MV-4-11 (cell line): ENCODE measurements around the gene DOCK7.
"Not testable (repeated sequence)": the region's sequence is repeated elsewhere in the genome, so short reads cannot be mapped to it uniquely, and the experiment has no call there.

Experiments
- DNase-seq: peaks from one replicate; lab custom pipeline; 2025; lab: John Stamatoyannopoulos, UW

The DOCK7 gene

DNA sequence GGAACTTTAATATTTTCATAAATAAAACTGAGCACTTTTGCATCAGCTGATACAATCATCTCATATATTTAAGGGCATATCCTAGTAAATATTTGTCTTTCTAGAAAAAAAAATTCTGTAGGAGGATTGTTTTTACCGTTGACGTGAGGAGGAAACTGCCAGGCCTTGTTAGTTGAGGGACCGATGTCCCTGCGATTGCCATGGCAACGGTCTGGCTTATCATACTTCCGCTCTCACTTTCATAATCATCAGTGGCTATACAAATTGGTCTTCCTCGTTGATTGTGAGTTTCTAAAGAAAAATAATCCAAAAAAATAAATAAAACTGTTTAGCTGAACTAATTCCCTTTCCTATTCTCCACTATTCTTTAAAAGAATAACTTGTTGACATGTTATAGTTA, 160.2 kb downstream of the DOCK7 start:
- DNase-seq, result peak; percentile 91

DNA sequence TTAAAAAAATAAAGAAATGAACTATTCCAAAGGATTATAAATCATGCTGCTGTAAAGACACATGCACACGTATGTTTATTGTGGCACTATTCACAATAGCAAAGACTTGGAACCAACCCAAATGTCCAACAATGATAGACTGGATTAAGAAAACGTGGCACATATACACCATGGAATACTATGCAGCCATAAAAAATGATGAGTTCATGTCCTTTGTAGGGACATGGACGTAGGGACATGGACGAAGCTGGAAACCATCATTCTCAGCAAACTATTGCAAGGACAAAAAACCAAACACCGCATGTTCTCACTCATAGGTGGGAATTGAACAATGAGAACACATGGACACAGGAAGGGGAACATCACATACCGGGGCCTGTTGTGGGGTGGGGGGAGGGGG, 160.8 kb downstream of the DOCK7 start:
- not testable (repeated sequence) for DNase-seq

DNA sequence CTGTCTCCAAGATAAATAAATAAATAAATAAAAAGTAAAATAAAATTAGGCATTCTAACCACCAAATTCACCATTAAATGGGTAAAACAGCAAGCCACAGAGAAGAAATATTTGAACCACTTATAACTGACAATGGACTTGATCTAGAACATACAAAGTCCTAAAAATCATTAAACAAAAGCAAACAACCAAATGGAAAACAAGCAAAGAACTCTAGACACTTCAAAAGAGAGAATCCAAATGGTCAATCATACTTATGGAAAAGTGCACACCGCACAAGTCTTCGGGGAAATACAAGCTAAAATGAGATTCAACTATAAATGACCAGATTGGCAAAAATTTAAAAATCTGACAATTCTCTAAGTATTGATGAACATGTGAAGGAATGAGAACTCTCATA, 164.3 kb downstream of the DOCK7 start:
- DNase-seq, result no peak

DNA sequence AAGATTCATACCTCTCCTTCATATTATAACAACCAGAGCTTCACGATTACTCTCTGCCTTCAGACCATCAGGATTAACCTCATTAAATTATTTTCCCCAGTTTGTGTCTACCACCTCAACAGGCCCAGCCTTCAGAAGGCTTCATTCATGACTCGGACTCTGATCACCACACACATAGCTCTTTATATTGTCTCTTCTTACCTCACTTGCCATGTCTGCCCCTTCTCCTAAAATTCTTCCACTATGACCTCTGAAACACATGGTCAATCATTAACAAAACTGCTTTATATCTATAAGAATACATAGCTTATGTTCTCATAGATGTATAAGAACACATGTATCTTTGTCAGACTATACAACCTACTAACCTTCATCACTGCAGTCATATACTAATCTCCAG, 171.6 kb downstream of the DOCK7 start:
- DNase-seq, result no peak

DNA sequence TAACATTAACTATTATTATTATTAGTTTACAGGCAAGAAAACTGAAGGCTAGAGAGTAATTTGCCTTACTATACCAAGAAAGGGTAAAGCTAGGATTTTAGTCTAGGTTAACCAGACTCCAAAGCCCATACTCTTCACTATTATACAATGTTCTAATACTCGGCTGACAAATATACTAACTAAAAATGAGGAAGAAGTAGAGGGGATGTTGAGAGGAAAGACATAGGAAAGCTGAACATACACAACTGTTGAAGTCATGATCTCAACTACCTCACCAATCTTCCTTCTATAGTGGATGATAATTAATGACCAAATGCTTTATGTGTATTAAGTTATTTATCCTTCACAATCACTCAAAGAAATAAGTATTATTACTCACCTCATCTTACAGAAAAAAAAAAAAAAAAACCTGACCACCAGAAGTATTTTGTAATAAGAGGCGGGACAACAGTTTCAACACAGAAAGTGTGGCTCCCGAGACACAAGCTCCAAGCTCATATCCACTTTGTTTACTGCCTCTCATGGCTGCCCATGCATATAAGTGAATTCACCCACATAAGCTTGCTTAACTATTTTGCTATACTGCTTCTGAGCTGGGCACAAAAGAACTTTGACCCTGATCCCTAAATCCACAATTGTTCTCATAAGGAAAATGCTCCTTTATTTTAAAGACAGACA, 173.3 kb downstream of the DOCK7 start:
- peak; percentile 81 for DNase-seq

DNA sequence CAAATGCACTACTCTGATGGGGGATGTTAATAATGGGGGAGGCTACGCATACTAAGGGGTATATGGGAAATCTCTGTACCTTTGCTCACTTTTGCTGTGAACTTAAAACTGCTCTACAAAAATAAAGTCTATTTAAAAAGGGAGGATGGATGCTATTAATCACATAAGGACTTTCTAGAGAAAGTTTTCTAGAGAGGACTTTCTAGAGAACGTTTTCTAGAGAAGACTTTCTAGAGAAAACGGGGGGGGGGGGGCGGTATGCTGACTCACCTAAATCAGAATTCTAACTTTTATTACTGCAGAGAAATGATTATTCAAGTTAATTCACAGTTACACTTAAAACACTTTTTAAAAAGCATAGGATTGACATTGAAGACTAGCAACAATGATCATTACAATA, 175.2 kb downstream of the DOCK7 start:
- no peak for DNase-seq

DNA sequence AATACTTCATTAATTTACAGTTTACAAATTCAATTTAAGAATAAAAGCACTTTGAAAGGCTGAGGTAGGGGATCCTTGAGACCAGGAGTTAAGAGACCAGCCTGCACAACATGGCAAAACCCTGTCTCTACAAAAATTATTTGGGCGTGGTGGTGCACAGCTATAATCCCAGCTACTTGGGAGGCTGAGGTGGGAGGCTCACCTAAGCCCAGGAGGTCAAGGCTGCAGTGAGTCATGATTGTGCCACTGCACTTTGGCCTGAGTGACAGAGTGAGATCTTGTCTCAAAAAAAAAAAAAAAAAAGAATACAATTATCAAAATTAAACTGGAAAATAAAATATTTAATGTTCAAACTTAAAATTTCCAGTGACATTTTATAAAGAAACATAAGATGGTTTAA, 179.2 kb downstream of the DOCK7 start:
- DNase-seq, result no peak

DNA sequence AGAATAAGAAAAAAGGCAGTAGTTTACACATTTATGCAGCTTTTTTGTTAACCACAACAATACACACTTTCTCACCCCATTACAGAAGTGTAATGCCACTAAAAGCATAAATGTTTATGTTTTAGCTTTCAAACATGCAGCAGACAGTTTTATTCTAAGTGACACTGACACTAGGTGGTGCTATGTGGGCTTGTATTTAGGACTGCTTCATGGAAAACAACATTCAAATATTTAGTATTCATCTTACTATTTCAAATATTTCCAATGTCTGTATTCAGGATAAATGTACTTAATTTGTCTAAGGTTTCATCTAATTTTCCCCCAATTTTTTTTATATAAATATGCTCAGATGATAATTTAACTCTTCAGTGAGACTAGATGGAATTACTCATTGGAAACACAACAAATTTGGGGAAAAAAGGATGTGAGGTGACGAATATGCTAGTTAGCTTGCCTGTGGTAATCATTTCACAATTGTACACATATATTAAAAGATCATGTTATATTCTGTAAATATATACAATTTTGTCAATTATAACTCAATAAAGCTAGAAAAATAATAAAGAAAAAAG, 179.9 kb downstream of the DOCK7 start:
- peak; percentile 44 for DNase-seq

DNA sequence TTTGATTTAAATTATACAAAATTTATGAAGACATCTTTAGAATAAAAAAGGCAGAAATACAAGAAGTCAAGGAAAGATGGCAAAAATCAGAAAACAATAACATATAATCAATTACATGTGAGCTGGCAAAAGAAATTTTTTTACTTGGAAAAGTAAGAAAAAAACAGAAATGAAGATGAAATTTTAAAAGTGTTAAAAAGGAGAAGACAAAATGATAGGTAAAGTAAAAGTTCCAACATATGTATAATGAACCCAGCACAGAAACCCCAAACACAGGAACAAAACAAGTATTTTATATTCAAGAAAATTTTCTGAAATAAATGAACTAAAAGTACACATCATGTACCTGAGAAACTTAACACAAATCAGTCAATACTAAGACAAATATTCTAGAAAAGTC, 188.0 kb downstream of the DOCK7 start:
- no peak for DNase-seq

DNA sequence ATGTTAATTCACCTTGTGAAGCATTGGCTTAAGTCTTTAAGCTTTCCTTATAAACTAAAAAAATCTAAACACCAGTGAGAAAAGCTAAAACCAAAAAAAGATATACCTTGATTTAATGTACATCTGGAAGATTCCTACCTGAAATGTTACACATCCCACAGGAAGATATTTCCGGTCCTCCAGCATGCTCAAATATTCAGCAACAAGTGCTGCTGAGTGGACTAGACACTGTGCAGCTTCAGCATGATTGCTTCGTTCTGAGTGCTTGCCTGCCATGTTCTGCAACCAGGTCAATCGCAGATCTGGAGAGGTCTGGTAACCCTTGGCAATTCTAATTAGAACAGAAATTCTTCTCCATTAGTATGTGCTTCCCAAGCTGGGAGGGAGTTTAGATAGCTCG, 194.0 kb downstream of the DOCK7 start:
- no peak for DNase-seq

DNA sequence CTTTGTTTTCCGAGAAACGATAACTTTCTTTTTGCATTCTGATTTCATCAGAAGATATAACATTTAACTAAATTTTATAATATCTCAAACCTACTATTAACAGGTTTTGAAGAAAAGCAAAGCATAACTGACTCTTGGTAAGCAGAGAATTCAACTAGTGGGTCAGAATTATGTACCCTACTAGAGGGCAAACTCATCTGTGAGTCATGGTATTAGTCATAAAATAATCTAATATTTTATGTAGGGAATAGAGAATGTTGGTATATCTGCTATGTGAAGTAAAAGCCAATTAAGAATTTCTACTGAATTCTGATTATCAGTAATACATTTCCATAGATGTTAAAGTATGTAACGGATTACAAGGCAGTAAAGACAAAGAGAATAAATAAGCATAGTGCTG, 194.5 kb downstream of the DOCK7 start:
- no peak for DNase-seq

DNA sequence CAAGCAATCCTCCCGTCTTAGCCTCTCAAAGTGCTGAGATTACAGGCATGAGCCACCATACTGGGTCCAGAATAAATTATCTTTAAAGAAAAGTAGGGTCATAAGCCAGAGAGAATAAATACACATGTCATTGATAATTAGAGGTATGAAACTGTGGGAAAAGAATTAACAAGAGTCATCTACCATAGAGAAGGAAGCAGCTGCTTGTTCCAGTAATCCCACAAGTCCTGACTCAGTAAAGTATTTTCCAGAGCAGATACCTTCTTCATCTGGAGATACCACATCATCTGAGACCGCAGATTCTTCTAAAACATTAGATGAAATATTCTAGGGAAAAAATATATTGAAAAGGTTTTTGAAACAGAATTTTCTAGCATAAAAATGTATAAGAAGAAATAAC, 195.7 kb downstream of the DOCK7 start:
- no peak for DNase-seq

DNA sequence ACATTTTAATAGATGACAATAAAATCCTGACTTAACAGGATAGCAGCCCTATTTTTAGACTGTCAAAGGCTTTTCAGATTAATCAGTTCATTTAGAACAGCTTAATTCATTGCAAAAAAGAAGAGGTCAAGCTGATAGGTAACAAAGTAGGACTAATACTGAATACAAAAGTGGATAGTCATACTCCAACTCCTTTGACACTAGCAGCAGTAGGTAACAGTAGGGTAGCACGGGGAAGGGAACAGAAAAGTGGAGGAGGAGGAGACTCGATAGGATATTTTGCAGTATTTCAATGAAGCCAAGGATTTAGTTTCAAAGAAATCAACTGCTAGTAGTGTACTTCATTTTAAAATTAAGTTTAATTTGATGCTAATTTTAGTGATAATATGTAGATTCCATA, 200.2 kb downstream of the DOCK7 start:
- no peak for DNase-seq

DNA sequence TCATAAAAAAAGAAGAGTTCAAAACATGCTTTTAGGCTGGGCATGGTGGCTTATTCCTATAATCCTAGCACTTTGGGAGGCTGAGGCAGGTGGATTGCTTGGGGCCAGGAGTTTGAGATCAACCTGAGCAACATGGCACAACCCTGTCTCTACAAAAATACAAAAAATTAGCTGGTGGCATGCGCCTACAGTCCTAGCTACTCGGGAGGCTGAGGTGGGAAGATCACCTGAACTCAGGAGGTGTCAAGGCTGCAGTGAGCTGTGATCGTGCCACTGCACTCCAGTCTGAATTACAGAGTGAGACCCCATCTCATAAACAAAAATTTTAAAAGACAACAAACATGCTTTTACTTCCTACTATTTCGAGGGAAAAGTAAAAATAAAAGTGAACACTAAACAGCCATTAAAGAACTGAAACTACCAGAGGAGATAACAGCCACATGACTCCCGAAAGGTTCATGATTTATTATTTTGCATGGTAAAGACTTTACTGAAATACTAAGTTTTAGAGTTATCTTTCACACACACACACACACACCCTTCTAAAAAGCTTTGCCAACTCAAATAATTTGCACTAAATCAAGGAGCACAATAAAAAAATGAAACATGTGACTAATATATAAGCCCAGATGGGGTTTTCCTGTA, 203.2 kb downstream of the DOCK7 start:
- peak; percentile 20 for DNase-seq

DNA sequence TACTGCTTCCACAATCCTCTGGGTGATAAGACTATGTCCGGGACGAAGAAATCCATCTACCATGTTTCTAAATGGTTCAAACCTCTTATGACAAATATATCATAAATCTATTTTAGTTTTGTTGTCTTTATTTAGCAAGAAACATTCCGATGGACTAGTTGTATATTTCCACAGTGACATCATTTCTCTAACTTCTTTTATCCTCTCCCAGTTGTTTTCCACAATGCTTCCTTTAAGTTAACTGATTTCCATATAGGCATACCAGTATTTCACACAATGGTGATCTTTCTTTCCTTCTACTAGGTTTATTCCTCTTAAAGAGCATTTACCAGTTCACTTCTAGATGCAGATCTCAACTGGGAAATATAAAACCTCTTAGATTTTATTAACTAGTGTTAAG, 206.5 kb downstream of the DOCK7 start:
- no peak for DNase-seq

DNA sequence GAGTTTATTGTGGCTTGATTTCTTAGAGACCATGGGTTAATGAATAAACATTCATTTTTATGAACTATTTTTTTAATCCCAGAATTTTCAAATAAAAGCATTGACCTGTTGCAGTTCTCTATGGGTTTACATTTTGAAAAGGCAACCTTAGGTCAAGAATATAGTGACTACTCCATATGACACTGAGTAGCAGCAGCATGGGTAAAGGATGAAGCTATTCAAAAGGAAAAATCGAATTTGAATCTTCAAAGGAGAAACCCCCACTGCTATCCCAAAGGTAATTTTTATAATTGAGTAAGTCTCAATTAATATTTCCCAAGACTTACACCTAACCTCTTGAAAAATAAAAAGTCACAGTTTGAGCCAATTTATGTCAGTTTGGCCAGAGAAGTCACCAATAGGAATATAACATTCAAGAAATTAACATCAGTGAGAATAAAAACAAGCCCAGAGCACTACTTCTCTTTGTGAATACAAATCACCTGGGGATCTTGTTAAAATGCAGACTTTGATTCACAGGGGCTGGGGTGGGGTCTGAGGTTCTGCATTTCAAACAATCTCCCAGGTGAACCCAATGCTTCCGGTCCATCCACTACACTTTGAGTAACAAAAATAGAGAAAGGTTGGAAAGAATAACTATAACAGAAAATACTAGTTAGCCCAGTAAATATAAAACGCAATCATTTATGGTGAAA, 211.5 kb downstream of the DOCK7 start:
- no peak for DNase-seq

DNA sequence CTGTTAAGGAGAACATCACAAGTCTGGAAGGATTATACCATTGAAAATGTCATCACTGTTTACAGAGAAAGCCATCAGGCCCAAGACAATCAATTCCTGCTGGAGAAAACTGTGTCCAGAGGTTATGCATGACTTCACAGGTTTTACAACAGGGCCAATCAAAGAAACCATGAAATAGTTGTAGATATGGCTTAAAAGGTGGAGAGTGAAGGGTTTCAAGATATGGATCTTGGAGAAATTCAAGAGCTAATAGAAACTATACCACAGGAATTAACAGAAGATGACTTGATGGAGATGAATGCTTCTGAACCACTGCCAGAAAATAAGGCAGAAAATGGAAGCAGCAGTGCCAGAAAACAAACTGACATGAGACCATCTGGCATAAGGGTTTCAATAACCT, 221.1 kb downstream of the DOCK7 start:
- DNase-seq, result no peak

DNA sequence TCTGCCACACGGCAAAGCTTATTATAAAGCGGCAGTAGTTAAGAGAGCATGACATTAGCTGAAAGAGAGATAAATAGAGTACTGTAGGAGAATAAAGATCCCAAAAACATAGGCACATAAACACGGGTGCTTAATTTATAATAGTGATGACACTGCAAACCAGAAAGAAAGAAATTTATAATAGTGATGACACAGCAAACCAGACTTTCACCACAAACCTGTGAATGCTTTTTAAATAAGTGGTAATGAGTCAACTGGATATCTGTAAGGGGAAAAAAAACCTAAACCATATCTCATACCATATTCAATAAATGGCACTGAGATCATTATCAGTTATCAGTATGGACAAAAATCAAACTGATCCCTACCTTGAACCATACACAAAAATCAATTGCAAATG, 225.8 kb downstream of the DOCK7 start:
- no peak for DNase-seq

DNA sequence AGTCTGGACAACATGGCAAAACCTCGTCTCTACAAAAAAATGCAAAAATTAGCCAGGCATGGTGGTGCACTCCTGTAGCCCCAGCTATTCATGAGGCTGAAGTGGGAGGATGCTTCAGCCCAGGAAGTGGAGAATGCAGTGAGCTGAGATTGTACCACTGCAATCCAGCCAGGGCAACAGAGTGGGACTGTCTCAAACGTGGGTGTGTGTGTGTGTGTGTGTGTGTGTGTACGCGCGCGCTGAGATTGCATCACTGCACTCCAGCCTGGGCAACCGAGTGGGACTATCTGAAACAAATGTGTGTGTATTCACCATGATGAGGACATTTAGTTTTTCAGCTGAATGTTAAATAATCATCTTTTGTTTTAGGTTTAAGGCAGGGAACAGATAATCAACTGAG, 230.2 kb downstream of the DOCK7 start:
- peak; percentile 44 for DNase-seq

DNA sequence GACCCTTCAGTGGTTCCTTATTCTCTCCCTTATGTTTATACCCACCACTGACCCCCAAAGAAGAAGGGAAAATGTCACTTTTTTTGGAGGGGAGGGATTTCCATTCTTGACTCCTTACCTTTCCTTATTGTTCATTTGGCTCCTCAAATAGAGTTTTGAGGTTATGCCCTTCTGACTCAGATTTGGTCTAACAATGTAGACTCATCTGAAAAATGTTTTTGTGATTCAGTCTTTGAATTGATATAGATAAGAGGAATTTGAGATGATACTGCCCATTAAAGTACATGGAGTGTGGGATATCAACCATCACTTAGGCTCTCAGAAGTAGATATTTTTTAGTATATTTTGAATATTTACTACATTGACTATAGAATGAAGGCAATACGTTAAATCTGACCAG, 235.2 kb downstream of the DOCK7 start:
- DNase-seq, result no peak

DNA sequence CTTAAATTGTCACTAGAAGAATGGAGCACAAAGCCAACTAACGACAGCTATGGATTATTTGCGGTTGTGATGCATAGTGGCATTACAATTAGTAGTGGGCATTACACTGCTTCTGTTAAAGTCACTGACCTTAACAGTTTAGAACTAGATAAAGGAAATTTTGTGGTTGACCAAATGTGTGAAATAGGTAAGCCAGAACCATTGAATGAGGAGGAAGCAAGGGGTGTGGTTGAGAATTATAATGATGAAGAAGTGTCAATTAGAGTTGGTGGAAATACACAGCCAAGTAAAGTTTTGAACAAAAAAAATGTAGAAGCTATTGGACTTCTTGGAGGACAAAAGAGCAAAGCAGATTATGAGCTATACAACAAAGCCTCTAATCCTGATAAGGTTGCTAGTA, 237.9 kb downstream of the DOCK7 start:
- no peak for DNase-seq

DNA sequence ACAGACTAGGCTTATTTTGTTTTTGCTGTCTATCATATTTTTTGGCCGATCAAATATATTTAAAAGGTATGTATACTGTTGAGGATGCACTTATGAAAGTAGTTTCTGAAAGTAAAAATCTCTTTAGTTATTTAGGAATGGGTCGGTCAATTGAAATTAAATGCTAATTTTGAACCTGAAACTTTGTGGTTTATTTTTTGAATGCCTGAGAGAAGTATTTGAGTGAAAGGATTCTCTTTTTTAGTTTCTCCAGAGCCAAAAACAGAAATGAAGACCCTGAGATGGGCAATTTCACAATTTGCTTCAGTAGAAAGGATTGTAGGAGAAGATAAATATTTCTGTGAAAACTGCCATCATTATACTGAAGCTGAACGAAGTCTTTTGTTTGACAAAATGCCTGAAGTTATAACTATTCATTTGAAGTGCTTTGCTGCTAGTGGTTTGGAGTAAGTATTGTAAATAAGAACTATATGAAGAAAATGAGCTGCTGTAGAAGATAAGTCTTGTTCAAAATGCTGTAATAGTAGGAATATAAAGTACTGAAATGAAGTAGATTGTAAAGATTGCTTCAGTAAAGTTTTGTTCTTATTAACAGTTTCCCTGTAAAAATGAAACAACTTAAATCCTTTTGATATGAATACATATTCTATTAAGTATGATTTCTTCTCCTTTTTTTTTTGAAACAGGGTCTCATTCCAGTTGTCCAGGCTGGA, 239.8 kb downstream of the DOCK7 start:
- DNase-seq, result no peak

DNA sequence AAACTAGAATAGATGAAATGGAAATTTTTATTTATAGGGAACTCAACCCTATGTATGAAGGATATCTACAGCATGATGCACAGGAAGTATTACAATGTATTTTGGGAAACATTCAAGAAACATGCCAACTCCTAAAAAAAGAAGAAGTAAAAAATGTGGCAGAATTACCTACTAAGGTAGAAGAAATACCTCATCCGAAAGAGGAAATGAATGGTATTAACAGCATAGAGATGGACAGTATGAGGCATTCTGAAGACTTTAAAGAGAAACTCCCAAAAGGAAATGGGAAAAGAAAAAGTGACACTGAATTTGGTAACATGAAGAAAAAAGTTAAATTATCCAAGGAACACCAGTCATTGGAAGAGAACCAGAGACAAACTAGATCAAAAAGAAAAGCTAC, 243.5 kb downstream of the DOCK7 start:
- DNase-seq, result no peak
